Measurements from ENCODE around the gene MZB1. TPM values are rescaled to one million over a fixed set of nuclear protein-coding genes. Genes with fewer than 3 reads are reported as not detected.

The MZB1 gene
- total RNA-seq, 4 donors from 2014 or later: 1.1 to 6.0 TPM; not detected in 2

DNA sequence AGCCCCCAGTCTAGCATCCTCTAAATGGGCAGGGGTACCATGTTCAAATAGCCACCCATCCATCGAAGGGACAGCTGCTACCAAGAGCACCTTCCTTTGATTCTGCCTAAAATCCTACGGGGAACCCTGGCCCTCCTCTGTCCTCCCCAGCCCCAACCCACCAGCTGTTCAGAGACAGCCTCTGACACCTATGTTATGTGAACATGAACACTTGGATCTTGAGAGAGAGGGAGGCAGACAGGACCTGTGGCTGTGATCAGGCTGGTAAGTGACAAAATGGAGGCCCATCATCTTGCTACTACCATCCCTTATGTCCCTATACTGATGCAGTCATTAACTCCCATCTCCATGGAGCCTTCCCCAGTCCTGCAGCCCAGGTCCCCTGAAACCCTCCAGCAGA lies 14.8 kb downstream of the MZB1 start:
- peaks cover 1 to 9% of the 10 kb centered on the region in 2 donors for H3K36me3 ChIP-seq

DNA sequence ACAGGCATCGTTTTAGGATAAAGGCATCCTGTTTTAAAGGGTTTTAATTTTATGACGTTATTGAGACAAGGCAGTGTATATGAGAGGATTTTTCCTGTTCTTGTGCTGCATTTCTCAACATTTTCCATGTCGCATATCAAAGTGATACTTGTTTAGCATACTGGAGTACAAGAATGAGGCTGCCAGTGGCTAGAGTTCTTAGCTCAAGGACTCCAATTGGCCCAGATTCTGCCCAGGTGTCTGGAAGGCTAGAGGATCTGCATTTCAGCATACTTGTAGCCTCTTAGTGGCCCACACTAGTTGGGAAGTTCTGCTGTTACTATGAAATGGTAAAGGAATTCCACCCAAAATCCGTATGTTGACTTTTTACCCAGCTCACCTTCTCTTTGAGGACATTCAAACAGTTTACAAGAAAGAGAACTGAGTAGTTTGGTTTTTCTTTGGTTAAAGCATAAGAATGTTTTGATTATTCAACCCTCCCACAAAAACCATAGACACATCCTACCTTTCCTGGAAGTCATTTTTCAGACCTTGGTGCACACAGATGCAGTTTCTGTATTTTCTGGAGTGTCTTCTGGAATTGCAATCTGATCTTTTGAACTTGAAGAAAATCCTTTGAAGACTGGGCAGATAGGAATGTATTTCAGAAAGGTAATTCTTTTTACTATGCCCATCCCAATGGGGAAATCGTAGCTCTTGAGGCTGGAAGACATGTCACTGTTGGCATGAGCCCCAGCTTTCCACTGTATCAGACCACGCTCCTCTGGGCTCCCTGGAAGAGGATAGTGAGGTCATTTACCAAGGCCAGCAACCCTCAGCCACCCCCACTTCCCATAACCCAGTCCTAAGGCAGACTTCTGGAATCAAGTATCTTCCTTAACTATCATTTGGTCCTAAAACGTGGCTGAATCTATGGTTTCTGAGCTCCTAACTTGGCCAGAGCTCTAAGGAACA lies 18.0 kb downstream of the MZB1 start:
- H3K4me3 ChIP-seq (replicated peaks in 1 of 3): no peak overlapping the region
- no peak for DNase-seq
- H3K4me1 ChIP-seq: peaks cover 10 to 11% of the 10 kb centered on the region in 2 donors
- H3K9me3 ChIP-seq: no peaks in the 10 kb centered on the region
- intact Hi-C loops (cut with DNase I): no loop called here
- 88 to 90% methylated on average over 7 of the region's 7 CpGs for WGBS, 2 donors
- no peak for TF ChIP-seq POLR2A (IDR thresholded peaks at IDR 0.05)
- TF ChIP-seq, protein P1, sequence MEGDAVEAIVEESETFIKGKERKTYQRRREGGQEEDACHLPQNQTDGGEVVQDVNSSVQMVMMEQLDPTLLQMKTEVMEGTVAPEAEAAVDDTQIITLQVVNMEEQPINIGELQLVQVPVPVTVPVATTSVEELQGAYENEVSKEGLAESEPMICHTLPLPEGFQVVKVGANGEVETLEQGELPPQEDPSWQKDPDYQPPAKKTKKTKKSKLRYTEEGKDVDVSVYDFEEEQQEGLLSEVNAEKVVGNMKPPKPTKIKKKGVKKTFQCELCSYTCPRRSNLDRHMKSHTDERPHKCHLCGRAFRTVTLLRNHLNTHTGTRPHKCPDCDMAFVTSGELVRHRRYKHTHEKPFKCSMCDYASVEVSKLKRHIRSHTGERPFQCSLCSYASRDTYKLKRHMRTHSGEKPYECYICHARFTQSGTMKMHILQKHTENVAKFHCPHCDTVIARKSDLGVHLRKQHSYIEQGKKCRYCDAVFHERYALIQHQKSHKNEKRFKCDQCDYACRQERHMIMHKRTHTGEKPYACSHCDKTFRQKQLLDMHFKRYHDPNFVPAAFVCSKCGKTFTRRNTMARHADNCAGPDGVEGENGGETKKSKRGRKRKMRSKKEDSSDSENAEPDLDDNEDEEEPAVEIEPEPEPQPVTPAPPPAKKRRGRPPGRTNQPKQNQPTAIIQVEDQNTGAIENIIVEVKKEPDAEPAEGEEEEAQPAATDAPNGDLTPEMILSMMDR (IDR thresholded peaks at IDR 0.05): no peak
- peaks cover 18 to 25% of the 10 kb centered on the region in 2 donors for H3K36me3 ChIP-seq
- H3K27ac ChIP-seq: no peak overlapping the region
- H3K27me3 ChIP-seq: no peaks in the 10 kb centered on the region

More for the DNA sequence above, 14.8 kb downstream of the MZB1 start:
- TF ChIP-seq, protein P1 (IDR thresholded peaks at IDR 0.05): no peak
- TF ChIP-seq POLR2A (IDR thresholded peaks at IDR 0.05): no peak
- 95 to 100% methylated on average over 1 to 2 of the region's 2 CpGs for WGBS, 2 donors
- no peak for DNase-seq
- Histone ChIP-seq H3K4me3 (replicated peaks in 1 of 3) (no peak overlapping the region), H3K4me1 (peaks cover 10 to 11% of the 10 kb centered on the region in 2 donors), H3K27ac (no peak overlapping the region), H3K9me3 (no peaks in the 10 kb centered on the region), H3K27me3 (no peaks in the 10 kb centered on the region)
- intact Hi-C loops (cut with DNase I): no loop called here

DNA sequence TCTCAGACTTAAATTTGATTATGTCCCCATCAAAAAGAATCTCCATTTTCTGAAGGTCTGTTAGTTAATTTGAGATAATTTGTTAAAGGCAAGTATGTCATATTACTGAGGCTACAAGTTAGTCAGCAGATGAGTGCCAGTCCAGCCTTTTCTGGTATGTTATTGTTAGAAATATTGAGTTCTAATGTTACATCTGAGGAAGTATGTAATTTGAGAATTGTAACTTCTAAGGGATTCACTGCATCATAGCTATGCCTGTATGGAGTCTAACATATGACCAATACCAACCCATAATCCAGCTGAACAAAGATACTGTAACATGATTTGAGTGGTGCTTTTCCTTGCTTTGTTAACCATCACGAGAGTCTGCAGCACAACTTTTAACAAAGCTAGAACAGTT lies 20.5 kb downstream of the MZB1 start:
- Histone ChIP-seq H3K4me1 (peaks cover 9 to 16% of the 10 kb centered on the region in 2 donors), H3K27me3 (no peaks in the 10 kb centered on the region), H3K36me3 (peaks cover 43 to 50% of the 10 kb centered on the region in 2 donors), H3K9me3 (no peaks in the 10 kb centered on the region), H3K27ac (no peak overlapping the region), H3K4me3 (replicated peaks in 1 of 3) (no peak overlapping the region)
- WGBS, 2 donors: 94 to 95% methylated on average over 1 of the region's 1 CpG
- intact Hi-C loops (cut with DNase I): no loop called here
- DNase-seq: no peak
- TF ChIP-seq, protein P1 (IDR thresholded peaks at IDR 0.05): no peak
- TF ChIP-seq POLR2A (IDR thresholded peaks at IDR 0.05): no peak

DNA sequence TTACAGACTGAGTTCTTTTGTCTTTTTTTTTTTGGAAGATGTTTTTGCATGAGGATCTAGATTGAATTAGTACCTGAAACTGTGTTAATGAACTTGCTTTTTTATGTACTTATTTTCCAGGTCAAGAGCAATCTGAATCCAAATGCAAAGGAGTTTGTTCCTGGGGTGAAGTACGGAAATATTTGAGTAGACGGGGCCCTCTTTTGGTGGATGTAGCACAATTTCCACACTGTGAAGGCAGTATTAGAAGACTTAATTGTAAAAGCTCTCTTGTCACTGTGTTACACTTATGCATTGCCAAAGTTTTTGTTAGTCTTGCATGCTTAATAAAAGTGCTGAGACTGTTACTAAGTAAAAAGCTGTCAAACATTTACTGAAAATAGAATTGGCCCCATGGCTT lies 21.1 kb downstream of the MZB1 start:
- Histone ChIP-seq H3K4me1 (peaks cover 4 to 14% of the 10 kb centered on the region in 2 donors), H3K9me3 (no peaks in the 10 kb centered on the region), H3K36me3 (peaks cover 44 to 54% of the 10 kb centered on the region in 2 donors), H3K27me3 (no peaks in the 10 kb centered on the region), H3K4me3 (replicated peaks in 1 of 3) (no peak overlapping the region), H3K27ac (no peak overlapping the region)
- TF ChIP-seq, protein P1 (IDR thresholded peaks at IDR 0.05): no peak
- TF ChIP-seq POLR2A (IDR thresholded peaks at IDR 0.05): no peak
- intact Hi-C loops (cut with DNase I): no loop called here
- 89 to 93% methylated on average over 2 of the region's 2 CpGs for WGBS, 2 donors
- no peak for DNase-seq

DNA sequence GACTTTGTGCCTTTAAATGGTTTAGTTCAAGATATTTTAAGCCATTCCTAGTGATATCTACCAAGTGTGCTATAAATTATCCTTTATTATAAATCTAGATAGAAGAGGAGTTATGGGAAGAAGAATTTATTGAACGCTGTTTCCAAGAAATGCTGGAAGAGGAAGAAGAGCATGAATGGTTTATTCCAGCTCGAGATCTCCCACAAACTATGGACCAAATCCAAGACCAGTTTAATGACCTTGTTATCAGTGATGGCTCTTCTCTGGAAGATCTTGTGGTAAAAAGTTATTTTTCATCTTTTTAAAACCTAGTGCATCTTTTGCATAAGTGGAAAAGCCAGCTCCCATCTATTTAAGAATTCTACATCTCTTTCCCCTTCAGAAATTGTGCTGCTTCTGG lies 25.2 kb downstream of the MZB1 start:
- TF ChIP-seq POLR2A (IDR thresholded peaks at IDR 0.05): no peak
- TF ChIP-seq, protein P1 (IDR thresholded peaks at IDR 0.05): no peak
- intact Hi-C loops (cut with DNase I): no loop called here
- no peak overlapping the region for H3K27ac ChIP-seq
- H3K36me3 ChIP-seq: peaks cover 40% of the 10 kb centered on the region in 2 donors
- DNase-seq: no peak
- peaks cover 0 to 9% of the 10 kb centered on the region in 2 donors for H3K4me1 ChIP-seq
- WGBS, 2 donors: 81 to 84% methylated on average over 2 of the region's 2 CpGs
- no peaks in the 10 kb centered on the region for H3K27me3 ChIP-seq
- H3K9me3 ChIP-seq: no peaks in the 10 kb centered on the region
- H3K4me3 ChIP-seq (replicated peaks in 1 of 3): no peak overlapping the region

Data from thyroid gland (tissue), 4 donors.